GM18520 (cell line): ENCODE data around the gene RRP1B.

Experiments used
- ATAC-seq: cut with Tn5 transposase; IDR thresholded peaks from one replicate; pipeline ENCODE4 v1.9.1; 2021; ENCODE audit not compliant: unreplicated experiment

RRP1B gene

DNA sequence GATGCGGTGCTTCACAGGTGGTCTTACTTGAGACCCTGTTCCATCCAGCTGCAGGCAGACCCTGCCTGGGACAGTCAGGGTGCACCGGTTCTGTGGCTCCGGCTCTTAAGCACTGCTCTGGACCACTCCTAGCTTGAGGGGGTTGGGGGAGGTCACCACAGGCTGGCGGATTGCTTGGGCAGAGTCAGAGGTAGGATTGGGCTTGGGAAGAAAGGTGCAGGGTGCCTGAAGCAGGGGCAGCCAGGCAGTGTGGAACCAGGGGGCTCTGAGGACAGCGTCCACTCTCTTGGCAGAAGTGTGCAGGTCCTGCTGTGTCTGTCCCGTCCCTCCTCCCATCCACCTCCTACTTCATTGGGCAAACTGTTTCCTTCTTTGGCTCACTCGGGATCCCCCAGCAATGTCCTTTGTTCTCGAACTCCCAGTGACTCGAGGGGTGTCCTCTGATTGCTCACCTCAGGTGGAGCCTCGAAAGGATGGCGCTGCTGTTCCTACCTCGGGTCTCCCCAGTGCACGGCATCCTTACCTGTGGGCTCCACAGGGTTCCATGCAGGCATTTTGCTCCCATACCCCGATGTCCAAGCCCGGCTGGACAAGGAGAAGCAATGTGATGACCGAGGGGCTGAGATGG lies 61.3 kb downstream of the RRP1B start:
- ATAC-seq = no peak

DNA sequence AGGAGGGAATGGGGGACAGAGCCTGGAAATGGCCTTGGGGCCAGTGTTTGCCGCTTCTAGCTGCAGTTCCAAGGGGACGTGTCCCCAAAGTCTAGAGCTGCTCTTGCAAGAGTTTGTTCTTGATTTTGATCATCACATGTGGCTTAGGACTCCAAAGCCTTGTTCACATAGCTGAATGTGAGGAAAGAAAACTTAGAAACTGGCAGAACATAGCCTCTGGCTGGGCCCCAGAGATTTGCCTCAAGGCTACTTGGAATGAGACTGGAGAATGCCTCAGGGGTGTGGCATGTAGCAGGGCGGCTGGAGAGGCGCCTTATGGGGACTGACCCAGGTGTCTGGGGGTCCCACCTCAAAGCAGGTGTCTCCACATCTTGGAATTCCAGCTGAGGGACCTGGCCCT lies 61.8 kb downstream of the RRP1B start:
- ATAC-seq = no peak

DNA sequence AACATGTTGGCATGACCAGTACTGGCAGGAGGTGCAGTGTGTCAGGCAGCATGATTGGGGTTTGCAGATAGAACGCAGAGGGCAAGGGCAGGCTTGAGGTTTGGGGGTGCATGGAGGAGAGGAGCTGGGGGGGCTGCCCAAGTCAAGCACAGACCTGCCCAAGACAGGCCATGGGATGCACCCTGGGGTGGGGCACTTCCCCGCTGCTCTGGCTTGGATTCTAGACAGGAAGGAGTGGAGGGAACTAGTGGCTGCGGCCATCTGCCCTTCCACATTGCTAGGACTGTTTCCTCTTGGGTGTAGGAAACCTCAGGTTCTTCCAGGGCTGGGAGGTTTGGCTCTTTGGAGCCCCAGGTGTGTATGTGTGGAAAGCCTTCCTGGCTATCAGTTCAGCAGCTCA lies 62.6 kb downstream of the RRP1B start:
- ATAC-seq = no peak

DNA sequence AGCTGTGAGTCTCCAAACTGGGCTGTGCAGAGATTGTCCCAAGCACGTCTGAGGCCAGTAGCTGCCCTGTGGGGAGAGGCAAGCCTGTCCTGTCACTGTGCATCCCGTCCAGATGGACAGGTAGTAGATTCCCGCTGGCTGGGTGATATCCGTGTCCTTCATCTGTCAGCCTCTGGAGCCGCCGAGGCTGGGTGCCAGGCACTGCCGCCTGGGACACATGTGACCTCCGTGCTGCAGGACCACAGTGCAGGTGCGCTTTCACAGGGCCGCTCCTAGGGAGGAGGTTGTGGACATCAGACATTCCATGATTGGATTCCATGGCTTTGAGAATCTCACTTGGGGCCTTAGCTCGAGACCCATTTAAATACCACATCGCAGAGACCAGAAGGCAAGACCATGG lies 64.3 kb downstream of the RRP1B start:
- no peak for ATAC-seq

DNA sequence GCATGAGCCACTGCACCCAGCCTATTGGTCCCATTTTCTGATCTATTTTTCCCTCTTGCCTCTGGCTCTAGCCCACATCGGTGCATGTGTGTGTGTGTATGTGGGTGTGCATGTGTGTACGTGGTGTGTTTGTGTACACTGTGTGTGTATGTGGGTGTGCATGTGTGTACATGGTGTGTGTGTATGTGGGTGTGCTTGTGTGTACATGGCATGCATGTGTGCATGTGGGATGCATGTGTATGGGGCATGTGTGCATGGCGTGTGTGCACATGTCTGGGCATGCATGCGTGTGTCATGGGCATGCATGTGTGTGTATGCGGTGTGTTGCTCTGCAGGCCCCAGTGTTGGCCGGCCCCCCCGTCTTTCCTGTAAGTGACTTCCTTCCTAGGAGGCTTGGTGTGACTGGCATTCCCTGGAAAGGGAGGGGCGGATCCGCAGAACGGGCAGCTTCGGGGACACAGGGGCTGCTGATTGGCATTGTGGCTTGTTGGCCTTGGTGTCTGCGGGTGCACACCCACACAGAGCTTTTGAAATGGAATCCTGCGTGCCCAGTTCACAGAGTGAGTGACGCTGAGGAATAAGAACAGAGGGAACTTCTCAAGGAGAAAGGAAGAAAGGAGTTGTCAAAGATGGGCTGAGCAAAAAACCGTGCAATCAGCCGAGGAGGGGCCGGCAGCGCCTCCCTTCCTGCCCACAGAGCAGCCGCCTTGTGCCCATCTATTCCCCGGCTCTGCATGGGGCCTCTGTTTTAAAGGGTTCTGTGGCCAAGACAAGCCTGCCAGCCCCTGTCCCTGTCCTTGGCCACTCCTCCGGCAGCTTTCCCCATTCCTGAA lies 67.5 kb downstream of the RRP1B start:
- no peak for ATAC-seq

DNA sequence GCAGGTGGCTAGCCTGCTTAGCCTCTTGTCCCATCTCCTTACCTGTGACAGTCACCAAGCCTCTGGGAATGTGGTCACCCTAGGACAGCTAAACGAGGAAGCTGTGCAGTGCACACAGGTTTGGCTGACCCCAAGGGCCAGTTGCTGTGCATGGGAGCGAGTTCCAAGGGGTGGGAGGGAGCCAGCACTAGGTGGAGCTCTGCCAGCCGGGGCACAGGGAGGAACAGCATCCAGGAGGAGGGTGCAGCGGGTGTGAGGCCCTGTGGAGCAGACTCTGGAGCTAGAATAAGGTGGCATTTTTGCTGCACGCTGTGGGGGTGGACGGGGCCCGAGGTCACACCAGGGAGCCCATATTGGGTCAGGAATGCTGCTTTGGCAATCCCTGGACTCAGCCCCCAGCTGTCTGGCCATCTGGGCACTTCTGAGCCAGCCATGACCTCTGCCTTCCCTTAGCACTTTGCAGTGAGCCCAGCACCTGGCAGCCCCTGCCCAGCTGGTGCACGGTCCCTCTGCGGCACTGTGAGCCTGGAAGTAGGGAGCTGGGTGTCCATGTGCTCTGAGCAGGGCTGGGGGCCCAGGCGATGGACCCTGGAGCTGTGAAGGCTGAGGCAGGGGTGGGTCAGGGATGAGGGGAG lies 68.3 kb downstream of the RRP1B start:
- ATAC-seq = no peak

DNA sequence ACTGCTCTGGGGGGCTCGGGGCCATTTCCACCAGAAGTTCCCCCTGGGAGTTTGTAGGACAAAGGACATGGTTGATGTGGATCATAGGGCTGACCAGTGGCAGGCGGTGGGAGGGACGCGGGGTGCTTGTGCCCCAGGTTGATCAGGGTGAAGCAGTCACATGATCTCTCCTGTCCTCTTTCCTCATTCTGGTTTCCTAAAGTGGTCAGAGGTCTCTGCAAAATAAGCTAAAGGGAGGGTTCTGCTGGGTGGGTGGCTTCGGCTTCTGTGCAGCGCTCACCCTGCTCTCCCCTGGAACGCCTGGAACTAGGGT lies 68.8 kb downstream of the RRP1B start:
- no peak for ATAC-seq

DNA sequence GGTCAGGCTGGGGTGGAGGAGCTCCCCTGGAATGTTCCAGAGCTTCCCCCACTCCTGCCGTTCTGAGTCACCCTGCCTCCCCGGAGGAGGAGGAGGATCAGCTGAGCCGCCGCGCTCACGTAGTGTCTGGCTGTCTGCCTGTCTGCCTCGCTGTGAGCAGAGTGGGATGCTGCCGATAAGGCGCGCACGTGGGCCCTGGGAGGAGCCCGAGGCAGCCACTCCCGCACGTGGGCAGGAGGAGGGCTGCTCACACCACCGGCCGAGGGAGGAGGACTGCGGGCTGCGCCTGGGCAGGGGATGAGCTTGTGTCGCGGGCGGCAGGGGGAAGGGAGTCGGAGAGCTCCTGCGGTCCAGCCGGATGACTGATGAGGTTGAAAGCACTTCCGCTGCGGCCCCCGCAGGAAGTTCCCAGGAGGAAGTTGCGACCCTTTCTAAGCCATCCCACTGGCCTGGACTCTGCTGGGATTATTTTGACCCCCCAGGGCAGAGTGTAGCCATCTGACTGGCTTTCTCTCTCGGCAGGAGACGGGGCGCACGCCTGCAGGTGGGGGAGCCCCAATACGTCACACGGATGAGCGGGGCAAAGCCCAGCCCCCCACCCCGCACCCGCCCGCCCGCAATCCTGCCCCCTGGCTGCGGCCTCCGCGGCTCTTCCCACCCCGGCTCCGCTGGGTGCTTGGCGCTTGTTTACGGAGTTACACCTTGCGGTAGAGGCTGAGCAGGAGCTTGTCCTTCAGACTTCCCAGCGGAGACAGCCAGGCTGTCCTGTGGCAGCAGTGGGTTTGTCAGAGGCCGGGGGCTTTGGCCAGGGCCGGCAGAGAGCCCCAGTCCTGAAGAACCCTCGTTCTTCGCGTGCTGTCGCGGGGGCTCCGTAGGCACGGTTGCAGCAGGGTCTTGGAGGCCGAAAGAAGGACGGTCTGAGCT lies 69.4 kb downstream of the RRP1B start:
- ATAC-seq = peak; percentile 45

DNA sequence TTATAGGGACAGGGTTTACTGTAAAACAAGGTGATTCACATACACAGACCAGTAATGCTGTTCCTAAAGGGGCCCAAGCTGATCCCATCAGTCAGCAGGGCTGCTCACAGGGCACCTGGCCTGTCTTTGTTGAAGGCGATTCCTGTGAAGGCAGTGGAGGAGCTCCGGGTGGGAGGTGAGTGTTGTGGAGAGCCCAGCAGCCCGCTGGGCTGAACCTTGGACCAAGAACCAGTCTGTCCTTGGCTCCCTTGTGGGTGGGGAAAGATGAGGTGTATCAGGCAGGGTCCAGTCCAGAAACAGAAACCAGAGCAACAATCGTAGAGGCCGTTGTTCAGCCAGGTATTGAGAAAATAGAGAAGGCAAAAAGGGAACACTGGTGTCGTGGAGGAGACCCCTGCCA lies 72.1 kb downstream of the RRP1B start:
- no peak for ATAC-seq

DNA sequence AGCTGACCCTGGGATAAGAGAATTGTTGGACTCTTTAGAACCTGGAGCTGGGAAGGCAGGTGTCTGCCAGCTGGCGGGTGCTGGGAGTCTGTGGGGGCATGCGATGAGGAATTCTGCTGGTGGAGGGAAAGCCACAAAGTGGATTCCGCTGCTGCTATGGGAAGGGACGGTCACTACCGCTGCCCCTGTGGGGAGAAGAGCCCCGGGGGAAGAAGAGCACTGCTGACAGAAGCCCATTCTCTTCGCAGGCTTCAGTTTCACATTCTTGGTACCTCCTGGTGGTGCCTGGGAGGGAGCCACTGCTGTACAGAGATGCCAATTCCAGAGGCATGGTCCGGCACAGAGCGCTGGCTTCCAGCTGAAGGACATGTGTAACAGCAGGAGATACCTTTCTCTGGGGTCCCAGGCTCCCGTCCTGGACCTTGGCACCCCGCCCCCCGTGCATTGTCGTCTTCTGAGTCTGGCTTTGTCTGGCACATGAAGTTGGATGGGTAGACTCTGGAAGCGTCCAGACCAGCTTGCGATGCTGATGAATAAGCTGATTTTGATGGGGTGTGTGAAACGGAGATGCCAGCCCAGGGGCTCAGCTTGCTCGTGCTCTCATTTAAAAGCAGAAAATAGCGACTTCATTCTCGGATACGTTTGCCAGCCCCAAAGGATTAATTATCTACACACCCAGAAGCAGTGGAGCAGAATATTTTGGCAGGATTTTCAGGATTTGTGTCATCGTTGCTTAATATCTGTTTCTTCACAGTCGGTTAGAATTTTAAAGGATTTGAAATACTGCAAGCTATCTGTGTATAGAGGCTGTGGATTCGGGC lies 72.7 kb downstream of the RRP1B start:
- no peak for ATAC-seq

DNA sequence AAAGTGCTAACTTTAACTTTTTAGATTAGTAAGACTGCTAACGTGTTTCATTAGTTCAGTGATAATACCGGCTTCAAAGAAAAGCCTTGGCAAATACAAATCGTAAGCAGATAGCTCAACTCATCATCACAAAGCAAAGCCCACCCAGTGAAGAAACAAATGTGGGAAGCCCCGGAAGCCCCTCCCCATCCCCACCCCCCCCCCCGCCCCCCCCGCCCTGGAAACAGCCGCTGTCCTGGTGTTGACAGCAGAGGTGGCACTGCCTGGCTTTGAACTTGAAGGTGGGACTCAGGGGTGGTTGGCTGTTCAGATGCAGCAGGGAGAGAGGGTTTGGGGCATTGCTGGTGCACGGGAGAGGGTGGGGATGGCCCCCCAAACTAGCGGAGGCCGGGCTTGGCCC lies 73.7 kb downstream of the RRP1B start:
- no peak for ATAC-seq

DNA sequence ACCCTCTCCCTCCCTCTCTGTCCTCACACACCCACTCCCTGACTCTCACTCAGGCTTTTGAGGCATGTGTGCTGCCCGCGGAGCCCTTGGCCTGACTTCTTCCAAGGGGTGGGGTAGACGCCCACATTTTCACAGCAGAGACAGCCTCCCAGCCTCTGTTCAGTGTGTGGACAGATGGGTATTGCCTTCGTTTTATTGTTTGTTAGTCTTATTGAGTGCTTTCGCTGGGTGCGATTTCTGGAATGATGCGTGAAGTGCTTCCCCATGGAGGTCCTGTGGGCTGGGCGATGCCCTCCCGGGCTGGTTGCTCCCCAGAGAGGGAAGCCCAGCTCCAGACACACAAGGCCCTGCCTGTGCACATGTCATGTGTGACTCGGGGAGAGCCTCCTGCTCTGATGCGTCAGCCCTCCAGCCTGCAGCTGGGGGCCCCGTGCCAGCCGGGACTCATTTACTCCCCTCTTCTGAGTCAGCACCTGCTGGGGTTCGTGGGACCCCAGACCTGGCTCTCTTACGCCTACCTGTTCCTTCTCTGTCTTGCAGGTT lies 74.2 kb downstream of the RRP1B start:
- no peak for ATAC-seq

DNA sequence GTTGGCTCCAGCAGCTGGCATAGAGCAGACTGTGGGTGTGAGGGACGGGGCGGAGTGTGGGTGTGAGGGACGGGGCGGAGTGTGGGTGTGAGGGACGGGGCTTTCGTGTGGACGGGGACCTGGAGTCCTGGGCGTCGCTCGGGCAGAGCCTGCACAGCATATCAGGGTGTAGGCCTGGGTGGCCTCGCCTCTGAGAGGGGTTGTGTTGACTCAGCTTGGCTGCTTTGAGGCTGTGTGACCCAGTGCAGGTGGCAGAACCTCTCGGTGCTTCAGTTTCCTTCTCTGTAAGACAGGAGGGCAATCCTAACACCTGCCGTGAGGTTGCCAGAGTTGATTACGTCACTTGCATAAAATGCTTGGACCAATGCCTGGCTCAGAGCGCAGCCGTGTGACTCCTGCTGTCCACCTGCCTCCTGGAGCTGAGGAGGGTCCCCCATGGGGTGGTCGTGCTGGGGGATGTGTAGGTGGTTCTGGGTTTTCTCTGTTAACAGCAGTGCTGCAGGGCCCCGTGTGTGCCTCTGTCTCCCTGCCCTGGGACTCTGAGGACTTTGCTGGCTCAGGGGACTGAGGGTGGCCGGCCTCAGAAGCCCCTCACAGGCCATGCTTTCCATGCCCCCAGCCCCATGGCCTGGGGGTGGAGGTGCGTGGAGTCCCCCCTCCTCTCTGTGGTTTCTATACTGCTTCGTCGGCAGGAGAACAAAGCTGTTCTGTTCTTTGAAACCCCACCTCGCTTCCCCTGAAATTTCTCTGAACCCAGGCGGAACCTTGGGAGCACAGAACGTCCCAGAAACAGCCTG lies 75.0 kb downstream of the RRP1B start:
- ATAC-seq = no peak

DNA sequence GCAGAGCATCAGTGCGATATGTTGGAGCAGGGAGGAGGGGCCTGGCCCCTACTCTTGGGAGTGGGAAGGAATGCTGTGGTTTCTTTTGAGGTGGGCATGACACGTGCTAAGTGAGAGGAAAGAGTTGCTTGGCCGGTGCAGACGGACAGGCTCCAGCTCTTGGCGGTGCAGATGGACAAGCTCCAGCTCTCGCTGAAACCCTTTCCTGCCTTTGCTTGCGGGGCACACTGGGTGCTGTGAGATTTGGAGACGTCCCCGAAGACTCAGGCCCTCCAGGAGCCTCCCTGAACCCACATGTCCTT lies 75.5 kb downstream of the RRP1B start:
- ATAC-seq = no peak

DNA sequence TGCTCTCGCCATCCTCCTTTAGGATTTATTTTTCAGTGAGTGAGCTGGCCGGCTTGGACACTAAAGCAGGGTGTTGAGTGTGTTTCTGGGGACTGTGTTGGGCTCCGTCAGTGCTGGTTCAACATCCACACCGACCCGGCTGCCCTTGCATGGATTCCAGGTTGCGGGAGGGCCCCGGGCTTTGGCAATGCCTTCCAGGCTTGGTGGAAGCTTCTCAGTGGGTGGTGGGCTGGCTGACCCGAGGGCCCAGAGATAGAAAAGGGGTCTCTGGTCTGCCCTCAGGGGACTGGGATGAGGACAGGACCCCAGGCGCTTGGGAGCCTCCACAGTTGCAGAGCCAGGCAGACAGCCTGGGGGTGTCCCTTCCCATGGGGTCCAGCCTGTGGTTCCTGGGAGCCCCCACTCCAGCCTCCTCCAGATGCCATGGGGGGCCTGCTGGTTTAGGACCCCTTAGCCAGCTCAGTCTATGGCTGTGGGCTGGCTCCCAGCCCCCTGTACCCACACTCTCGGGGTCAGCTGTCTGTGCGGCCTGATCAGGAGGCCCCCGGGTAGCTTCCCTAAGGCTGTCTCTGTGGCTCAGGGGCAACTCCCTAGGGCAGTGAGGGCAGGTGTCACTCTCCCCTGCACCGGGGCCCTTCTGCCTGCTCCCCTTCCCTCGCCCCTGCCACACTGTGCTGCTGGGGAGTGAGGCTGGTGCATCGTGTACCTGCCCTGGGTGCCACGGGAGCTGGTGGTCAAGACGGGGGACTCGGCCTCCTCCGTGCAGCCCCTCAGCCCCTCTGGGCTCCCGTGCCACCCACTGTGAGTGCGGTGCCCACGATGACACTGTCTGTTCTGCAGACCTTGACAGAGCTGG lies 76.1 kb downstream of the RRP1B start:
- ATAC-seq = no peak

DNA sequence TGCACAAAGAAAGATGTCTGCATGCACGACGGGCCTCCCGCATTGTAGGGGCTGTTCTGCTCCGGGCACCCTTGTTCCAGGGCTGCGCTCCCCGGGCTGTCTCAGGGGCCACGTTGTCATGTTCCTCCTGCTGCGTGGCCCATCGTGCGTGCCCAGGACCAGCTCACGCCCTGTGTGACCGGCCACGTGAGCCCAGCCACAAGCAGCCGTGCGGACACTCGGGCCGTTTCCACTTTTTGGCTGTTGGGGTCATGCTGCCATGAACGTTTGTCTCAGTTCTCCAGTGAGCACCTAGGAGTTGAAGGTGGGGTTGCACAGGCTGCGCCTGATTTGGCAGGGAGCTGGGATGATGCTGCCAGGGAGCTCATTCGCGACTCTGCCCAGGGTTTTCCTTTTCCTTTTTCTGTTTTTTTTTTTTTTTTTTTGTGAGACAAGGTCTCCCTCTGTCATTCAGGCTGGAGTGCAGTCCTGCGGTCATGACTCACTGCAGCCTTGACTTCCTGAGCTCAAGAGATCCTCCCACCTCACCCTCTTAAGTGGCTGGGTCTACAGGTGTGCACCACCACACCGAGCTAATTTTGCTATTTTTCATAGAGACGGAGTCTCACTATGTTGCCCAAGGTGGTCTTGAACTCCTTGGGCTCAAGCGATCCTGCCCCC lies 77.0 kb downstream of the RRP1B start:
- no peak for ATAC-seq

DNA sequence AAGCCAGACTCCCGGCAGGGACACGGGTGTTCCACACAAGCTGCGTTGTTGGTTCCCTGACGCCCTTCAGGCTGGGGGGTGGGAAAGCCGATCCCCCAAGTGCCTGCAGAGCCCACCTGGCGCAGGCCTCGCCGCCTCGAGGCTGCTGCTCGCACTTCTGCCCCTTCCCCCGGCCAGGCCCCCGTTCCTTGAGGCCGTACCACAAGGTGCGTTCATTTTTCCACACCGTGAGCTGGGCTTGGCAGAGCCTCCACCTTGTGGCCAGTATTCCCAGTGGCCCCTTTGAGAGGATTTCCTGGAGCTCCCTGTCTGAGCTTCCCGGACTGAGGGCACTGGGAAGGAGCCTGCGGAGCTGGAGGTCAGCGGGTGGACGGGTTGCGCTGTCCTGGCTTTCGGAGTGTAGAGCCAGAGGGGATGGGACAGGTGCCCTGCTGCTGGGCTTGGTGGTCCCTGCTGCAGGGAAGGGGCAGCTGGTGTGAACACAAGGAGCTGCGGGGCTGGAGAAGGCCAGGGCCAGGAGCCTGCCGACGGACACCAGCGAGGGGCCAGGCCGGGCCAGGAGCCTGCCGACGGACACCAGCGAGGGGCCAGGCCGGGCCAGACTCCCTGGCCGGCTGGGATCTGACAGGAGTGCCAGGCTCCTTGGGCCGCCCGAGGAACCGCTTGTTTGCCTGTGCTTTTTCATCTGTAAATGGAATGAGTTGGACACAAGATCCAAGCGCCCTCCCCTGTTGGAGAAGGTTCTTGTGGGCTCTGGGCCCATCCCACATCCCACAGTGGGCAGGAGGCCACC lies 78.0 kb downstream of the RRP1B start:
- ATAC-seq = no peak
